ENCODE results near the gene IFNLR1.

DNA sequence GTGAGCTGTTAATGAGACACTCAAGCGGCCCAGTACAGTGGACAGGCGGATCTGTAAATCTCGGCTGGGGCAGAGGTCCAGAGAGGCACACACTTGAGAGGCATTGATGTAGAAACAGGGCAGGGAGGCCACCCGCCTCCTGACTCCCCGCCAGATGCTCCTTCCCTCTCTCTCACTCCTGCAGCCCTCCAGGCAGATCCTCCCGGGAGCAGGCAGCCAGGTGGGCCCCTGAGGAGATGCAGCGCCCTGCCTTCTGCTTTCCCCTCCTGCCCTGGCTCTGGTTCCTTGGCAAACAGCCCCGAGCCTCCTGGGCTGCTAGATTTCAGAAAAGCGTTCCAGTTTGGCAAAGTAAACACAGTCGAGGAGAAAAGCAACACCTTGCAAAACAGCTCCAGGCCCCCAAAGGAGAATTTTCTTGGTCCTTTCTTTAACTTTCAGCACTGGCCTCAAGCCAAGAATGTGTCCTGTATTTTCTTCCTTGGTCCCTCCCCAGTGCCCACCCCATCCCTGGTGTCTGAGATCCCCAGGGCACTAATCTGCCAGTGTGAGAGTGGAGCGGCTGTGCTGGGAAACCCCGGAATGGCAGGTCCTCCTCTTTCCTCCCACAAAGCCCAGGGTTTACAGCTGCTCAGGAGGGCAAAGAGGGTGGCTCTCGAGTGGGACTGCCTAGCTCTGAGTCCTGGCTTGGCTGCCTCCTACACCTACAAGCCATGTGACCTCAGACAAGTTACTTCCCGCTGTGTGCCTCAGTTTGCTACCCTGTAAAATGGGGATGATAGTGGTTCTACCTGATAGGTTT lies 29.4 kb upstream of the IFNLR1 start:
- TF ChIP-seq, protein P1, sequence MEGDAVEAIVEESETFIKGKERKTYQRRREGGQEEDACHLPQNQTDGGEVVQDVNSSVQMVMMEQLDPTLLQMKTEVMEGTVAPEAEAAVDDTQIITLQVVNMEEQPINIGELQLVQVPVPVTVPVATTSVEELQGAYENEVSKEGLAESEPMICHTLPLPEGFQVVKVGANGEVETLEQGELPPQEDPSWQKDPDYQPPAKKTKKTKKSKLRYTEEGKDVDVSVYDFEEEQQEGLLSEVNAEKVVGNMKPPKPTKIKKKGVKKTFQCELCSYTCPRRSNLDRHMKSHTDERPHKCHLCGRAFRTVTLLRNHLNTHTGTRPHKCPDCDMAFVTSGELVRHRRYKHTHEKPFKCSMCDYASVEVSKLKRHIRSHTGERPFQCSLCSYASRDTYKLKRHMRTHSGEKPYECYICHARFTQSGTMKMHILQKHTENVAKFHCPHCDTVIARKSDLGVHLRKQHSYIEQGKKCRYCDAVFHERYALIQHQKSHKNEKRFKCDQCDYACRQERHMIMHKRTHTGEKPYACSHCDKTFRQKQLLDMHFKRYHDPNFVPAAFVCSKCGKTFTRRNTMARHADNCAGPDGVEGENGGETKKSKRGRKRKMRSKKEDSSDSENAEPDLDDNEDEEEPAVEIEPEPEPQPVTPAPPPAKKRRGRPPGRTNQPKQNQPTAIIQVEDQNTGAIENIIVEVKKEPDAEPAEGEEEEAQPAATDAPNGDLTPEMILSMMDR (IDR thresholded peaks at IDR 0.05; ENCODE audit: poor library complexity) = no peak
- TF ChIP-seq EZH2 (IDR thresholded peaks at IDR 0.05; ENCODE audit: borderline replicate concordance) (no peak), EZH2phosphoT487 (IDR thresholded peaks at IDR 0.05; ENCODE audit: low read depth, severe bottlenecking, unreplicated experiment) (no peak)
